Uterus (tissue), 4 donors: Measurements from ENCODE around the gene ASZ1. TPM values are rescaled to one million over a fixed set of nuclear protein-coding genes. Genes with fewer than 3 reads are reported as not detected.
"Not testable (repeated sequence)": the region's sequence is repeated elsewhere in the genome, so short reads cannot be mapped to it uniquely, and the experiment has no call there.

Experiments
- DNase-seq, 2 donors: peaks; one replicate each; pipeline ENCODE4 v3.0.0-alpha.2; 2019 to 2020
- H3K27ac ChIP-seq, 2 donors: fragments of 200-600 bp; sonication (generic); 1 replicate in 1 of 2; 2 replicates in 1 of 2; pipeline ENCODE4 v1.5.1; 2016 to 2018
- H3K27me3 ChIP-seq, 2 donors: fragments of 200-600 bp; sonication (generic); one replicate each; pipeline ENCODE4 v1.5.1; 2018 to 2019; ENCODE audit warnings: control low read depth in 1 of 2
- H3K36me3 ChIP-seq, 2 donors: fragments of 200-600 bp; sonication (generic); one replicate each; pipeline ENCODE4 v1.5.1; 2019; ENCODE audit warnings: control low read depth in 1 of 2
- H3K4me1 ChIP-seq, 2 donors: fragments of 200-600 bp; sonication (generic); one replicate each; pipeline ENCODE4 v1.5.1; 2018 to 2019; ENCODE audit warnings: control low read depth in 1 of 2
- H3K4me3 ChIP-seq, 2 donors: fragments of 200-600 bp; sonication (generic); 1 replicate in 1 of 2; 2 replicates in 1 of 2; pipeline ENCODE4 v1.5.1; 2018 to 2019; ENCODE audit warnings: mild to moderate bottlenecking in 1 of 2
- H3K9me3 ChIP-seq, 2 donors: fragments of 200-600 bp; sonication (generic); one replicate each; pipeline ENCODE4 v1.5.1; 2019; ENCODE audit warnings: control low read depth in 1 of 2
- POLR2A ChIP-seq, 2 donors: fragments of 450-650 bp; IDR thresholded peaks; one replicate each; pipeline ENCODE4 v1.6.1; 2016; ENCODE audit warnings: antibody characterized with exemption in 2 of 2, mild to moderate bottlenecking in 1 of 2, moderate library complexity in 1 of 2
- intact Hi-C: fragments of 100-400 bp; cut with DNase I; formaldehyde crosslinking; loops from one replicate; pipeline ENCODE4 v1.15.1; 2023; ENCODE audit warnings: low total_unique reads
- total RNA-seq, 4 donors: library from RNA; depleted of rRNA in 3 of 4; stranded (reverse); fragments of >200 nt in 3 of 4; gene quantifications; one replicate each; pipeline versions ENCODE4 v1.1.0 to v1.2.4, GENCODE V29; 2014 to 2023
- TF ChIP-seq, protein P1 (sequence below), 4 experiments: fragments of 200-600 bp in 2 of 4; fragments of 450-650 bp in 2 of 4; sonication (generic) in 2 of 4; IDR thresholded peaks; one replicate each; pipeline ENCODE4 v1.5.1; 2016 to 2019; ENCODE audit warnings: antibody characterized with exemption in 4 of 4, mild to moderate bottlenecking in 2 of 4, moderate library complexity in 1 of 4
- donor health status: DM: yes; HTN: yes; CAD: no.

Gene ASZ1, protein sequence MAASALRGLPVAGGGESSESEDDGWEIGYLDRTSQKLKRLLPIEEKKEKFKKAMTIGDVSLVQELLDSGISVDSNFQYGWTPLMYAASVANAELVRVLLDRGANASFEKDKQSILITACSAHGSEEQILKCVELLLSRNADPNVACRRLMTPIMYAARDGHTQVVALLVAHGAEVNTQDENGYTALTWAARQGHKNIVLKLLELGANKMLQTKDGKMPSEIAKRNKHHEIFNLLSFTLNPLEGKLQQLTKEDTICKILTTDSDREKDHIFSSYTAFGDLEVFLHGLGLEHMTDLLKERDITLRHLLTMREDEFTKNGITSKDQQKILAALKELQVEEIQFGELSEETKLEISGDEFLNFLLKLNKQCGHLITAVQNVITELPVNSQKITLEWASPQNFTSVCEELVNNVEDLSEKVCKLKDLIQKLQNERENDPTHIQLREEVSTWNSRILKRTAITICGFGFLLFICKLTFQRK
- total RNA-seq: not detected

DNA sequence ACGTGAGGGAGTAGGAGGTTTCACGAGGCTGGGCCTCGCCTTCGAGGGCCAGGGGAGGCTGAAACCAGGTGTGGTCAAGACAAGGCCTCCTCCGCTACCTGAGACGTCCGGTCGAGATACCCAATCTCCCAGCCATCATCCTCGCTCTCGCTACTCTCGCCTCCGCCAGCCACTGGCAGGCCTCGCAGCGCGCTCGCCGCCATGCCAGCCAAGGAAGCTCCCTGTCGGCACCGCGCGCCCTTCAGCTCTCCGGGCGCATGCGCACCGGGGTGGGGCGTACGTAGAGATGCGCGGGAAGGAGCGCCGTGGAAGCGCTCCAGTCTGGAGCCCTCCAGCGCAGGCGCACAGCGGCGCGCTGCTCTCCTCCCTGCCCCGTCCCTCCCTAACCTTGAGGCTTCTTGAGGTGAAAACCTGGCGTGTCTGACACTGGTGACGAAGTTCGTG lies at the start of gene ASZ1:
Gene ASZ1, minus strand, starts transcription at position 236 of the 444 bp plus-strand sequence. Its CDS starts 33 bp downstream, at position 203.
- Histone ChIP-seq H3K27ac (no peak within 1 kb of the TSS), H3K27me3 (no peaks in the 10 kb centered on the region), H3K9me3 (no peaks in the 10 kb centered on the region), H3K36me3 (no peaks in the 10 kb centered on the region), H3K4me3 (no peak within 1 kb of the TSS), H3K4me1 (no peaks in the 10 kb centered on the region)
- intact Hi-C loops: no loop called here
- DNase-seq: no peak
- no peak for TF ChIP-seq POLR2A (IDR thresholded peaks at IDR 0.05)
- TF ChIP-seq, protein P1, sequence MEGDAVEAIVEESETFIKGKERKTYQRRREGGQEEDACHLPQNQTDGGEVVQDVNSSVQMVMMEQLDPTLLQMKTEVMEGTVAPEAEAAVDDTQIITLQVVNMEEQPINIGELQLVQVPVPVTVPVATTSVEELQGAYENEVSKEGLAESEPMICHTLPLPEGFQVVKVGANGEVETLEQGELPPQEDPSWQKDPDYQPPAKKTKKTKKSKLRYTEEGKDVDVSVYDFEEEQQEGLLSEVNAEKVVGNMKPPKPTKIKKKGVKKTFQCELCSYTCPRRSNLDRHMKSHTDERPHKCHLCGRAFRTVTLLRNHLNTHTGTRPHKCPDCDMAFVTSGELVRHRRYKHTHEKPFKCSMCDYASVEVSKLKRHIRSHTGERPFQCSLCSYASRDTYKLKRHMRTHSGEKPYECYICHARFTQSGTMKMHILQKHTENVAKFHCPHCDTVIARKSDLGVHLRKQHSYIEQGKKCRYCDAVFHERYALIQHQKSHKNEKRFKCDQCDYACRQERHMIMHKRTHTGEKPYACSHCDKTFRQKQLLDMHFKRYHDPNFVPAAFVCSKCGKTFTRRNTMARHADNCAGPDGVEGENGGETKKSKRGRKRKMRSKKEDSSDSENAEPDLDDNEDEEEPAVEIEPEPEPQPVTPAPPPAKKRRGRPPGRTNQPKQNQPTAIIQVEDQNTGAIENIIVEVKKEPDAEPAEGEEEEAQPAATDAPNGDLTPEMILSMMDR (IDR thresholded peaks at IDR 0.05): no peak

DNA sequence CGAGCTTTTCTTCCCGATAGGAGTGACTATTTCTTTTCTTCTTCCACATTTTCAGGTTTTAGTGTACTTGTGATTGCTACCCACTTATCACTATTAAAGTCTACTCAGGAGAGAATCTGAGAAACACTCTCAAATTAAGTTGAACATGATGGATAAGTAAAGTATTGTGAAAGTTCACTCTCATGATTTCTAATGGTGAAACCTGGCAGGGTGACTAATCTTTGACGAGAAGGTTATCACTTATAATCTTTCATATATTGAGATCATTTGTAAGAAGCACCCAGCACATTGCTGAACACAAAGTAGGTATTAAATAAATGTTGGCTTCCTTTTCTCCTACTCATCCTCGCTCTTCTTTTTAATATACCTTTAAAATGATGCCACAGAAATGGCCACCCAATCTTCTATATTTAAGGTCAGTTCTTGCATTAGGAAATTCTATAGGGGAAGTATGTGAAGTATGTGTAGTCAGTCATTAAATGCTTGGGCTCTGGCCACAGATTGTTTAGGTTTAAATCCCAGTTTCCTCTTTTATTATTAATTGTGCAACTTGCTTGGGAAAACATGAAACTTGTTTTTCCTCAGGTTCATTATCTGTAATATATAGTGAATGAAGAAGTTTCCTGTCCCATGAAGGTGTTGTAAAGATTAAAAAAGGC lies 49.4 kb upstream of the ASZ1 start:
- Histone ChIP-seq H3K9me3 (no peaks in the 10 kb centered on the region), H3K27me3 (peaks cover 0 to 8% of the 10 kb centered on the region in 2 donors), H3K4me3 (no peak overlapping the region), H3K36me3 (no peaks in the 10 kb centered on the region), H3K27ac (no peak overlapping the region), H3K4me1 (no peaks in the 10 kb centered on the region)
- DNase-seq: no peak
- intact Hi-C loops: no loop called here
- TF ChIP-seq, protein P1 (IDR thresholded peaks at IDR 0.05): no peak
- no peak for TF ChIP-seq POLR2A (IDR thresholded peaks at IDR 0.05)

DNA sequence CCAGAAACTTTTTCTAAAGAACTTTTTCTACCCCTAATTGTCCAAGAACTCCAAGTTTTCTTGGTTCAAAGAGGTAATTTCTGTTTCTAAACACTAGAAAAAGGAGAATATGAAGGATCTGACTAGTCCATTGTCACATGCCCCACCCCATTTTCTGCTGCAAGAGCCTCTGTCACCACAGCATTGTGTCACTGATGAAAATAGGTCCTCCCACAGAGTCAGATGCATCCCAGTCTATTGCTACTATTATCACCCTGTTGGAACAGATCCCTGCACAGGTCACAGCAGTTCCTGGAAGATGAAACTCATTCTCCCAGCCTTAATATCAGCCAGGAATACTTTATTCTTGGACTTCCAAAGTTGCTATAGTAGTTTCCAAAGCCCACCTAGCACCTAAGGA lies 45.0 kb upstream of the ASZ1 start:
- TF ChIP-seq POLR2A (IDR thresholded peaks at IDR 0.05): no peak
- TF ChIP-seq, protein P1 (IDR thresholded peaks at IDR 0.05): no peak
- no peaks in the 10 kb centered on the region for H3K27me3 ChIP-seq
- intact Hi-C loops: no loop called here

DNA sequence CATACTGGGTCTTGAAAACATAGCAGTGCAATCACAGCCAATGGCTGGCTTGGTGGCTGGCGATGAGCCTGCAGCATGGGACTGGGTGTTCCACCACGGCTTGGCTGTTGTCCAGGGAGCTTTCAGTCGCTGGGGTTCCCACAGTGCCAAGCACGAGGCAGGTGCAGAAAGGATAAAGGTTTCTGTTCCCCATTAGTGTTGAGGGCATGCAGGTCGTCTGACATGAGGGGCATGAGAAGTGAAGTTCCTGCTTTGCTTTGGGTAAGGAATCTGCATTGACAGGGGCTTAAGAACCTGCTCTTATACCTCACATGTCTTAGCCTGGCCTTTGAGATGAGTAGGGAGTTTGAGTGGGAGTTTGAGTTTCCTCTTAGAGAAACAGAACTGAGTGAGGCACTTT lies 43.5 kb upstream of the ASZ1 start:
- Histone ChIP-seq H3K4me3 (no peak overlapping the region), H3K36me3 (no peaks in the 10 kb centered on the region), H3K9me3 (no peaks in the 10 kb centered on the region), H3K27me3 (no peaks in the 10 kb centered on the region), H3K4me1 (no peaks in the 10 kb centered on the region), H3K27ac (no peak overlapping the region)
- no peak for DNase-seq
- intact Hi-C loops: no loop called here
- no peak for TF ChIP-seq POLR2A (IDR thresholded peaks at IDR 0.05)
- TF ChIP-seq, protein P1 (IDR thresholded peaks at IDR 0.05): no peak

More for the DNA sequence above, 45.0 kb upstream of the ASZ1 start:
- no peaks in the 10 kb centered on the region for H3K4me1 ChIP-seq
- H3K9me3 ChIP-seq: no peaks in the 10 kb centered on the region
- H3K4me3 ChIP-seq: no peak overlapping the region
- no peak overlapping the region for H3K27ac ChIP-seq
- no peaks in the 10 kb centered on the region for H3K36me3 ChIP-seq
- no peak for DNase-seq

DNA sequence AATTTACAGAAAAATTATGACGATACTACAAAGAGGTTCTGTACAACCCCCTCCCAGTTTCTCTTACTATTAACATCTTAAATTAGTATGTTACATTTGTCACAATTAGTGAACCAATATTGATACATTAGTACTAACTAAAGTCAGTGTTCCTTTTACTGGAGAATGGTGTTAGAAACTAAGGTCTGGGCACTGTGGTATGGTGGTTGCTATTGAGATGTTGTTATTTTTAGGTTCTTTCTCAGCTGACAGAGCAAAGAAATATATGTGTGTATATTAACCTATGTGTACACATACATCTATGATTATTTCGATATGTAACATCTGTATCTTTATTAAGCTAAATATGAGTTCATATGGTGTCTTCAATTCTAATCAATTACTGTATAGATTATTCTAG lies 40.9 kb upstream of the ASZ1 start:
- no peaks in the 10 kb centered on the region for H3K9me3 ChIP-seq
- H3K27ac ChIP-seq: no peak overlapping the region
- no peaks in the 10 kb centered on the region for H3K27me3 ChIP-seq
- no peak for DNase-seq
- TF ChIP-seq, protein P1 (IDR thresholded peaks at IDR 0.05): no peak
- TF ChIP-seq POLR2A (IDR thresholded peaks at IDR 0.05): no peak
- H3K4me1 ChIP-seq: no peaks in the 10 kb centered on the region
- no peak overlapping the region for H3K4me3 ChIP-seq
- intact Hi-C loops: no loop called here
- H3K36me3 ChIP-seq: no peaks in the 10 kb centered on the region

DNA sequence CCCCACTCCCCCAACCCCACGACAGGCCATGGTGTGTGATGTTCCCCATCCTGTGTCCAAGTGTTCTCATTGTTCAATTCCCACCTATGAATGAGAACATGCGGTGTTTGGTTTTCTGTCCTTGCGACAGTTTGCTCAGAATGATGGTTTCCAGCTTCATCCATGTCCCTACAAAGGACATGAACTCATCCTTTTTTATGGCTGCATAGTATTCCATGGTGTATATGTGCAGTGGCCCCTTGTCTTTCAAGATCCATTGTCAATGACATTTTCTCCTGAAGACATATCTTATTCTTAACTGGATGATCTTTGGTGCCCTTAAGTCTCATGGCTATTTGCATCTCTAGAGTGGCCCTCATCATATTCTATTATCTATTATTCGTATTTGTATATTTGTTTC lies 33.5 kb upstream of the ASZ1 start:
- H3K27ac ChIP-seq, H3K36me3 ChIP-seq, H3K9me3 ChIP-seq, H3K4me1 ChIP-seq, intact Hi-C loops, H3K27me3 ChIP-seq, DNase-seq, H3K4me3 ChIP-seq: not testable (repeated sequence)
